Measurements from ENCODE around the gene ZCCHC24.

The ZCCHC24 gene

GRCh38 chr10:79336739-79337138 is 108.7 kb downstream of the ZCCHC24 start:
- H3K14ac ChIP-seq (ENCODE audit: low read length in 2 of 2), result no peak overlapping the region
- H2AK5ac ChIP-seq (ENCODE audit: low read length, severe bottlenecking), result no peak overlapping the region
- WGBS, result 37% methylated on average over 6 of the region's 7 CpGs
- DNase-seq, result no peak
- no peak overlapping the region for H3K27ac ChIP-seq (ENCODE audit: low read length, poor library complexity, severe bottlenecking)
- no peak overlapping the region for H2BK12ac ChIP-seq (ENCODE audit: low read length in 2 of 2)
- H3K36me3 ChIP-seq (ENCODE audit: control insufficient read depth in 1 of 2, insufficient read depth in 2 of 2, low read depth in 1 of 2, low read length in 2 of 2), result no peaks in the 10 kb centered on the region
- H3K4me1 ChIP-seq (ENCODE audit: control insufficient read depth, insufficient read depth, low read depth, low read length), result peaks cover 25% of the 10 kb centered on the region
- H3K27me3 ChIP-seq (ENCODE audit: control insufficient read depth in 1 of 2, insufficient read depth in 1 of 2, low read length in 2 of 2), result no peaks in the 10 kb centered on the region
- no peak overlapping the region for H2BK5ac ChIP-seq (ENCODE audit: low read depth, low read length, poor library complexity, severe bottlenecking)
- H4K8ac ChIP-seq (ENCODE audit: low read length), result peak overlapping the region; percentile 32
- H3K23ac ChIP-seq (ENCODE audit: low read length in 2 of 2), result no peak overlapping the region
- peaks cover 5% of the 10 kb centered on the region for H3K9me3 ChIP-seq (ENCODE audit: control insufficient read depth, low read length)
- no peak overlapping the region for H2AFZ ChIP-seq (ENCODE audit: low read depth, low read length)
- no peak overlapping the region for H2BK15ac ChIP-seq (ENCODE audit: low read depth, poor library complexity, severe bottlenecking)
- no peaks in the 10 kb centered on the region for H3K79me1 ChIP-seq (replicated peaks; ENCODE audit: low read length, poor library complexity, severe bottlenecking)
- H3K4me3 ChIP-seq (ENCODE audit: insufficient read depth in 1 of 2, low read depth in 1 of 2, low read length in 2 of 2), result no peak overlapping the region
- H4K91ac ChIP-seq (ENCODE audit: low read length), result peak overlapping the region; percentile 10
- H3K18ac ChIP-seq (ENCODE audit: low read depth in 1 of 2, low read length in 2 of 2), result no peak overlapping the region
- no peak overlapping the region for H2BK120ac ChIP-seq (ENCODE audit: low read depth, low read length)
- H3K9ac ChIP-seq (ENCODE audit: low read length), result no peak overlapping the region
- H3K4me2 ChIP-seq (ENCODE audit: low read length, poor library complexity, severe bottlenecking), result no peak overlapping the region
- H3K4ac ChIP-seq (ENCODE audit: low read depth in 1 of 2, low read length in 2 of 2), result no peak overlapping the region

- WGBS, result 89% methylated on average over 3 of the region's 3 CpGs
- DNase-seq, result no peak
Measured at GRCh38 chr10:79336276-79336675, 109.1 kb downstream of the ZCCHC24 start.

GRCh38 chr10:79335470-79336235 is 109.8 kb downstream of the ZCCHC24 start:
- Histone ChIP-seq H4K8ac (ENCODE audit: low read length) (no peak overlapping the region), H3K14ac (ENCODE audit: low read length in 2 of 2) (no peak overlapping the region), H3K23ac (ENCODE audit: low read length in 2 of 2) (no peak overlapping the region), H3K4me2 (ENCODE audit: low read length, poor library complexity, severe bottlenecking) (no peak overlapping the region), H2BK15ac (ENCODE audit: low read depth, poor library complexity, severe bottlenecking) (peak overlapping the region; percentile 55), H2BK12ac (ENCODE audit: low read length in 2 of 2) (peak overlapping the region in 1 of 2 experiments; percentile 35), H2AFZ (ENCODE audit: low read depth, low read length) (no peak overlapping the region), H3K79me1 (replicated peaks; ENCODE audit: low read length, poor library complexity, severe bottlenecking) (no peaks in the 10 kb centered on the region), H3K36me3 (ENCODE audit: control insufficient read depth in 1 of 2, insufficient read depth in 2 of 2, low read depth in 1 of 2, low read length in 2 of 2) (no peaks in the 10 kb centered on the region), H3K18ac (ENCODE audit: low read depth in 1 of 2, low read length in 2 of 2) (no peak overlapping the region), H2BK120ac (ENCODE audit: low read depth, low read length) (no peak overlapping the region), H3K9me3 (ENCODE audit: control insufficient read depth, low read length) (peaks cover 5% of the 10 kb centered on the region), H3K27ac (ENCODE audit: low read length, poor library complexity, severe bottlenecking) (no peak overlapping the region), H3K9ac (ENCODE audit: low read length) (no peak overlapping the region), H2BK5ac (ENCODE audit: low read depth, low read length, poor library complexity, severe bottlenecking) (no peak overlapping the region), H4K91ac (ENCODE audit: low read length) (no peak overlapping the region), H3K4me1 (ENCODE audit: control insufficient read depth, insufficient read depth, low read depth, low read length) (peaks cover 31% of the 10 kb centered on the region), H3K4ac (ENCODE audit: low read depth in 1 of 2, low read length in 2 of 2) (no peak overlapping the region), H3K27me3 (ENCODE audit: control insufficient read depth in 1 of 2, insufficient read depth in 1 of 2, low read length in 2 of 2) (no peaks in the 10 kb centered on the region), H2AK5ac (ENCODE audit: low read length, severe bottlenecking) (no peak overlapping the region), H3K4me3 (ENCODE audit: insufficient read depth in 1 of 2, low read depth in 1 of 2, low read length in 2 of 2) (no peak overlapping the region)
- 85% methylated on average over 11 of the region's 13 CpGs for WGBS
- DNase-seq, result no peak

More at GRCh38 chr10:79336276-79336675, 109.1 kb downstream of the ZCCHC24 start:
- no peak overlapping the region for H3K14ac ChIP-seq (ENCODE audit: low read length in 2 of 2)
- H3K4me1 ChIP-seq (ENCODE audit: control insufficient read depth, insufficient read depth, low read depth, low read length), result peaks cover 29% of the 10 kb centered on the region
- H3K79me1 ChIP-seq (replicated peaks; ENCODE audit: low read length, poor library complexity, severe bottlenecking), result no peaks in the 10 kb centered on the region
- no peak overlapping the region for H4K8ac ChIP-seq (ENCODE audit: low read length)
- no peak overlapping the region for H3K4me2 ChIP-seq (ENCODE audit: low read length, poor library complexity, severe bottlenecking)
- H3K9ac ChIP-seq (ENCODE audit: low read length), result no peak overlapping the region
- H3K18ac ChIP-seq (ENCODE audit: low read depth in 1 of 2, low read length in 2 of 2), result no peak overlapping the region
- H2BK12ac ChIP-seq (ENCODE audit: low read length in 2 of 2), result peak overlapping the region in 1 of 2 experiments; percentile 1
- no peak overlapping the region for H2BK5ac ChIP-seq (ENCODE audit: low read depth, low read length, poor library complexity, severe bottlenecking)
- H2AK5ac ChIP-seq (ENCODE audit: low read length, severe bottlenecking), result no peak overlapping the region
- no peaks in the 10 kb centered on the region for H3K27me3 ChIP-seq (ENCODE audit: control insufficient read depth in 1 of 2, insufficient read depth in 1 of 2, low read length in 2 of 2)
- peaks cover 5% of the 10 kb centered on the region for H3K9me3 ChIP-seq (ENCODE audit: control insufficient read depth, low read length)
- H3K23ac ChIP-seq (ENCODE audit: low read length in 2 of 2), result no peak overlapping the region
- no peaks in the 10 kb centered on the region for H3K36me3 ChIP-seq (ENCODE audit: control insufficient read depth in 1 of 2, insufficient read depth in 2 of 2, low read depth in 1 of 2, low read length in 2 of 2)
- no peak overlapping the region for H3K4ac ChIP-seq (ENCODE audit: low read depth in 1 of 2, low read length in 2 of 2)
- H3K27ac ChIP-seq (ENCODE audit: low read length, poor library complexity, severe bottlenecking), result no peak overlapping the region
- H2BK15ac ChIP-seq (ENCODE audit: low read depth, poor library complexity, severe bottlenecking), result no peak overlapping the region
- no peak overlapping the region for H2BK120ac ChIP-seq (ENCODE audit: low read depth, low read length)
- no peak overlapping the region for H2AFZ ChIP-seq (ENCODE audit: low read depth, low read length)
- no peak overlapping the region for H3K4me3 ChIP-seq (ENCODE audit: insufficient read depth in 1 of 2, low read depth in 1 of 2, low read length in 2 of 2)
- no peak overlapping the region for H4K91ac ChIP-seq (ENCODE audit: low read length)

GRCh38 chr10:79335094-79335469 is 110.3 kb downstream of the ZCCHC24 start:
- H3K36me3 ChIP-seq (ENCODE audit: control insufficient read depth in 1 of 2, insufficient read depth in 2 of 2, low read depth in 1 of 2, low read length in 2 of 2), result no peaks in the 10 kb centered on the region
- no peak overlapping the region for H3K23ac ChIP-seq (ENCODE audit: low read length in 2 of 2)
- H3K27me3 ChIP-seq (ENCODE audit: control insufficient read depth in 1 of 2, insufficient read depth in 1 of 2, low read length in 2 of 2), result no peaks in the 10 kb centered on the region
- H3K4ac ChIP-seq (ENCODE audit: low read depth in 1 of 2, low read length in 2 of 2), result no peak overlapping the region
- H2BK15ac ChIP-seq (ENCODE audit: low read depth, poor library complexity, severe bottlenecking), result no peak overlapping the region
- H4K8ac ChIP-seq (ENCODE audit: low read length), result no peak overlapping the region
- 83% methylated on average over 2 of the region's 2 CpGs for WGBS
- H2BK120ac ChIP-seq (ENCODE audit: low read depth, low read length), result no peak overlapping the region
- H4K91ac ChIP-seq (ENCODE audit: low read length), result no peak overlapping the region
- H2BK12ac ChIP-seq (ENCODE audit: low read length in 2 of 2), result no peak overlapping the region
- no peak overlapping the region for H2AK5ac ChIP-seq (ENCODE audit: low read length, severe bottlenecking)
- no peak overlapping the region for H3K9ac ChIP-seq (ENCODE audit: low read length)
- H3K9me3 ChIP-seq (ENCODE audit: control insufficient read depth, low read length), result peaks cover 5% of the 10 kb centered on the region
- peaks cover 31% of the 10 kb centered on the region for H3K4me1 ChIP-seq (ENCODE audit: control insufficient read depth, insufficient read depth, low read depth, low read length)
- peak overlapping the region in 1 of 2 experiments; percentile 5 for H3K18ac ChIP-seq (ENCODE audit: low read depth in 1 of 2, low read length in 2 of 2)
- H3K4me3 ChIP-seq (ENCODE audit: insufficient read depth in 1 of 2, low read depth in 1 of 2, low read length in 2 of 2), result no peak overlapping the region
- no peaks in the 10 kb centered on the region for H3K79me1 ChIP-seq (replicated peaks; ENCODE audit: low read length, poor library complexity, severe bottlenecking)
- H2BK5ac ChIP-seq (ENCODE audit: low read depth, low read length, poor library complexity, severe bottlenecking), result no peak overlapping the region
- no peak for DNase-seq
- no peak overlapping the region for H3K14ac ChIP-seq (ENCODE audit: low read length in 2 of 2)
- H3K4me2 ChIP-seq (ENCODE audit: low read length, poor library complexity, severe bottlenecking), result no peak overlapping the region
- no peak overlapping the region for H2AFZ ChIP-seq (ENCODE audit: low read depth, low read length)
- no peak overlapping the region for H3K27ac ChIP-seq (ENCODE audit: low read length, poor library complexity, severe bottlenecking)
